ENCODE measurements around the gene GREM2. TPM values are rescaled to one million over a fixed set of nuclear protein-coding genes. Genes with fewer than 3 reads are reported as not detected.

Gene GREM2
- total RNA-seq, 1 experiment from 2014 or later, result 0.17 TPM

DNA sequence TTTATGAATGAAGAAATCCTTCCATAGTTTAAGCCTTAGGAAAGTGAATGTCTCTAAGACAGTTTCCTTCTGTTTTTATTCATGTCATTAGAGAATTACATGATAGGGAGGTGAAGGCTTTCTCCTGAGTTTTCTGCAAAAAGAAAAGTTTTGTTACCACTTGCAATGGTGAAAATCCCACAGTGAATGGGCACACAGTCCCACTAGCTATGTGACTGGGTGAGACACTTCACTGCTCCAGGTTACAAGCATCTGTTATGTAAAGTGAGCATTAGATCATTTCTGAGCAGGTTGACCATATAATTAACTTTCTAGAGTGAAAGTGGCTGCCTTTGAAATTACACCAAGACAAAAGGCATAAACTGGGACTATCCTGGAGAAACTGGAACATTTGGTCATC, 38.9 kb upstream of the GREM2 start:
- H3K9me3 Mint-ChIP-seq, result no peaks in the 10 kb centered on the region
- TF ChIP-seq HMGA2 (CRISPR knock-in tag; IDR thresholded peaks at IDR 0.05), result no peak
- TF ChIP-seq ZNF396 (CRISPR knock-in tag; IDR thresholded peaks at IDR 0.05; ENCODE audit: borderline replicate concordance), result no peak
- TF ChIP-seq GTF2I (CRISPR knock-in tag; conservative IDR thresholded peaks at IDR 0.05), result no peak
- TF ChIP-seq, protein P1, sequence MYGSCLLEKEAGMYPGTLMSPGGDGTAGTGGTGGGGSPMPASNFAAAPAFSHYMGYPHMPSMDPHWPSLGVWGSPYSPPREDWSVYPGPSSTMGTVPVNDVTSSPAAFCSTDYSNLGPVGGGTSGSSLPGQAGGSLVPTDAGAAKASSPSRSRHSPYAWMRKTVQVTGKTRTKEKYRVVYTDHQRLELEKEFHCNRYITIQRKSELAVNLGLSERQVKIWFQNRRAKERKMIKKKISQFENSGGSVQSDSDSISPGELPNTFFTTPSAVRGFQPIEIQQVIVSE (CRISPR knock-in tag; IDR thresholded peaks at IDR 0.05; ENCODE audit: borderline replicate concordance), result no peak
- TF ChIP-seq ESRRA (CRISPR knock-in tag; IDR thresholded peaks at IDR 0.05; ENCODE audit: borderline replicate concordance), result no peak
- TF ChIP-seq E2F5 (CRISPR knock-in tag; IDR thresholded peaks at IDR 0.05), result no peak
- TF ChIP-seq CREM (CRISPR knock-in tag; IDR thresholded peaks at IDR 0.05), result no peak
- no peak for TF ChIP-seq ZNF263 (CRISPR knock-in tag; IDR thresholded peaks at IDR 0.05; ENCODE audit: low read depth)
- no peak for TF ChIP-seq NR2C2 (CRISPR knock-in tag; IDR thresholded peaks at IDR 0.05)
- TF ChIP-seq ELF4 (CRISPR knock-in tag; IDR thresholded peaks at IDR 0.05; ENCODE audit: low read depth), result no peak
- no peak for TF ChIP-seq FOXP1 (CRISPR knock-in tag; IDR thresholded peaks at IDR 0.05; ENCODE audit: borderline replicate concordance)
- TF ChIP-seq JUN (CRISPR knock-in tag; IDR thresholded peaks at IDR 0.05), result no peak
- TF ChIP-seq RORB (CRISPR knock-in tag; IDR thresholded peaks at IDR 0.05), result no peak
- no peak for TF ChIP-seq ARID4B (CRISPR knock-in tag; IDR thresholded peaks at IDR 0.05; ENCODE audit: borderline replicate concordance)
- no peak for TF ChIP-seq ZNF416 (CRISPR knock-in tag; IDR thresholded peaks at IDR 0.05)
- TF ChIP-seq NR3C1 (CRISPR knock-in tag; conservative IDR thresholded peaks at IDR 0.05; ENCODE audit: low read depth), result no peak

DNA sequence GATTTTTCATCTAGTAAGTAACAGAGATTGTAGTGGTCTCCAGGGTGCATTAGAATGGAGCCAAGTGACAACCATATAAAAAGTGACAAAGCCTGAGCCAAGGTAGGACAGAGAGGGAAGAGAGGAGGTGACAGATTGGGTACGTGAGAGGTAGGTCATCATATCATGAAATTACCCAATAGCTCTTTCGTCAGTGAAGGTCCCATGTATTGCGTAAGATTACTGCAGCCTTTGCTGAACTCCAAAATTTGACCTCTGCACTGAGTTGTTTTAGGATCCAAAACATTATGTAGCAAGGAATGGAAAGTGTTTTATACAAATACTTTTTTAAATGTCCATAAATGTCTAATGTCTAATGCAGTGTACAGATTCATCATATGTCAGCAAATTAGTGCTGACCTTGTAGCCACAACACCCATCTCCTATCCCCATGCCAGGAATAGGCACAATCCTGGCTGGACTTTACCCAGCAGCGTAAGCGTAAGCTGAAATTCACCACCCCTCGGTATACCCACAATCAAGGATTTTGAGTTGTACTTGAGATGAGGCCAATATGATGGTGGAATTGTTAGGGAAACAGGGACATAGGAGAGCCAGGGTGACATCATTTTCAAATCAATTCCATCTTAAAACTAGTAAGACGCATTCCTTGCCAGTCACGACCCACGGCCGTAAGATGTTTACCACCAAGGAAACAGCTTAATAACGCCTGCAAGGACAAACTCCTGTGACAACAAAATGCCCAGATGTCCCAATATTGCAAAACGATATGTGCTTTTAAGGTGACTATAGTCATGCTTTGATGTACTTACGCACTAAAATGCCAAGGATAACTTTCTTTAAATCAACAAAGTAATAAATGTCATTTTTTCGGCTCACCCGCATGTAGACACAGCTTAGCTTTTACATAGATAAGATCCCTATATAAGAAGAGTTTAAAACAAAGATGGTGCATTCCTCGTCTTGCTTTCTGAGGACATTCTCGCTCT, 38.1 kb upstream of the GREM2 start:
- no peak for ATAC-seq
- Mint-ChIP-seq H3K36me3 (no peaks in the 10 kb centered on the region), H3K27ac (no peak overlapping the region), H3K4me1 (no peaks in the 10 kb centered on the region), H3K9me3 (no peaks in the 10 kb centered on the region), H3K27me3 (ENCODE audit: low read depth) (no peaks in the 10 kb centered on the region), H3K4me3 (no peak overlapping the region)
- no peak for DNase-seq (ENCODE audit: low spot score)
- ChIA-PET POLR2A (no interaction called here), CTCF (no interaction called here)
- TF ChIP-seq ZNF263 (CRISPR knock-in tag; IDR thresholded peaks at IDR 0.05; ENCODE audit: low read depth) (no peak), MXD4 (CRISPR knock-in tag; IDR thresholded peaks at IDR 0.05; ENCODE audit: borderline replicate concordance) (no peak), MYBL2 (CRISPR knock-in tag; IDR thresholded peaks at IDR 0.05) (no peak), ZNF121 (CRISPR knock-in tag; IDR thresholded peaks at IDR 0.05) (no peak), ZNF423 (CRISPR knock-in tag; IDR thresholded peaks at IDR 0.05) (no peak), ZNF232 (CRISPR knock-in tag; IDR thresholded peaks at IDR 0.05) (no peak), ZNF317 (CRISPR knock-in tag; IDR thresholded peaks at IDR 0.05; ENCODE audit: borderline replicate concordance, low read depth) (no peak), CBFB (CRISPR knock-in tag; IDR thresholded peaks at IDR 0.05; ENCODE audit: low read depth) (no peak), NFE2L1 (CRISPR knock-in tag; IDR thresholded peaks at IDR 0.05) (no peak), SP1 (CRISPR knock-in tag; conservative IDR thresholded peaks at IDR 0.05) (no peak)
- TF ChIP-seq, protein P2, sequence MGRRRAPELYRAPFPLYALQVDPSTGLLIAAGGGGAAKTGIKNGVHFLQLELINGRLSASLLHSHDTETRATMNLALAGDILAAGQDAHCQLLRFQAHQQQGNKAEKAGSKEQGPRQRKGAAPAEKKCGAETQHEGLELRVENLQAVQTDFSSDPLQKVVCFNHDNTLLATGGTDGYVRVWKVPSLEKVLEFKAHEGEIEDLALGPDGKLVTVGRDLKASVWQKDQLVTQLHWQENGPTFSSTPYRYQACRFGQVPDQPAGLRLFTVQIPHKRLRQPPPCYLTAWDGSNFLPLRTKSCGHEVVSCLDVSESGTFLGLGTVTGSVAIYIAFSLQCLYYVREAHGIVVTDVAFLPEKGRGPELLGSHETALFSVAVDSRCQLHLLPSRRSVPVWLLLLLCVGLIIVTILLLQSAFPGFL (CRISPR knock-in tag; IDR thresholded peaks at IDR 0.05; ENCODE audit: borderline replicate concordance), result no peak
- TF ChIP-seq, protein P3, sequence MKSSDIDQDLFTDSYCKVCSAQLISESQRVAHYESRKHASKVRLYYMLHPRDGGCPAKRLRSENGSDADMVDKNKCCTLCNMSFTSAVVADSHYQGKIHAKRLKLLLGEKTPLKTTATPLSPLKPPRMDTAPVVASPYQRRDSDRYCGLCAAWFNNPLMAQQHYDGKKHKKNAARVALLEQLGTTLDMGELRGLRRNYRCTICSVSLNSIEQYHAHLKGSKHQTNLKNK (CRISPR knock-in tag; IDR thresholded peaks at IDR 0.05), result no peak

More for the DNA sequence above, 38.9 kb upstream of the GREM2 start:
- Mint-ChIP-seq H3K27ac (no peak overlapping the region), H3K36me3 (no peaks in the 10 kb centered on the region), H3K4me3 (no peak overlapping the region), H3K4me1 (no peaks in the 10 kb centered on the region), H3K27me3 (ENCODE audit: low read depth) (no peaks in the 10 kb centered on the region)
- ChIA-PET POLR2A (no interaction called here), CTCF (no interaction called here)
- ATAC-seq, result no peak
- no peak for DNase-seq (ENCODE audit: low spot score)

All from WTC11 (cell line).